H9 (cell line): ENCODE results near the gene SP140L. TPM values are rescaled to one million over a fixed set of nuclear protein-coding genes. Genes with fewer than 3 reads are reported as not detected.

Source experiments
- DNase-seq: peaks from one replicate; pipeline ENCODE4 v3.0.0-alpha.2; 2017
- H2AFZ ChIP-seq: one replicate; pipeline ENCODE4 v1.6.1; 2013; ENCODE audit warnings: mild to moderate bottlenecking, low read length, control low read depth, moderate library complexity
- H2AK5ac ChIP-seq: 2 replicates; pipeline ENCODE4 v1.6.1; 2013; ENCODE audit warnings: low read length, control low read depth, mixed read lengths; ENCODE audit not compliant: insufficient read length
- H2BK120ac ChIP-seq: one replicate; pipeline ENCODE4 v1.6.1; 2013; ENCODE audit warnings: low read depth, mild to moderate bottlenecking, low read length, control low read depth, inconsistent platforms; ENCODE audit not compliant: poor library complexity, severe bottlenecking
- H2BK12ac ChIP-seq: 2 replicates; pipeline ENCODE4 v1.6.1; 2013; ENCODE audit warnings: low read length, control low read depth, mixed read lengths, low read depth; ENCODE audit not compliant: insufficient read length
- H2BK15ac ChIP-seq: 2 replicates; pipeline ENCODE4 v1.6.1; 2013; ENCODE audit warnings: low read depth, low read length, control low read depth
- H2BK20ac ChIP-seq: one replicate; pipeline ENCODE4 v1.6.1; 2013; ENCODE audit warnings: low read depth, mild to moderate bottlenecking, low read length, control low read depth, inconsistent platforms; ENCODE audit not compliant: poor library complexity, severe bottlenecking
- H2BK5ac ChIP-seq: 2 replicates; pipeline ENCODE4 v1.6.1; 2013; ENCODE audit warnings: low read length, control low read depth, mixed read lengths; ENCODE audit not compliant: insufficient read length
- H3K14ac ChIP-seq: 2 replicates; pipeline ENCODE4 v1.6.1; 2013; ENCODE audit warnings: low read length, control low read depth; ENCODE audit not compliant: insufficient read depth
- H3K18ac ChIP-seq: 2 replicates; pipeline ENCODE4 v1.6.1; 2013; ENCODE audit warnings: low read depth, mild to moderate bottlenecking, mixed read lengths, low read length, control low read depth; ENCODE audit not compliant: insufficient read length
- H3K23ac ChIP-seq: 2 replicates; pipeline ENCODE4 v1.6.1; 2013; ENCODE audit warnings: low read length, control low read depth, mixed read lengths, low read depth; ENCODE audit not compliant: insufficient read length
- H3K23me2 ChIP-seq: 2 replicates; pipeline ENCODE4 v1.6.1; 2013; ENCODE audit warnings: low read depth, mild to moderate bottlenecking, mixed read lengths, low read length, control low read depth; ENCODE audit not compliant: insufficient read length, poor library complexity, severe bottlenecking
- H3K27ac ChIP-seq: 2 replicates; pipeline ENCODE4 v1.5.1; 2013; ENCODE audit warnings: low read length, control low read depth, mixed read lengths, low read depth; ENCODE audit not compliant: insufficient read length
- H3K27me3 ChIP-seq: 2 replicates; pipeline ENCODE4 v1.6.1; 2013; ENCODE audit warnings: low read length, control low read depth, inconsistent platforms; ENCODE audit not compliant: insufficient read depth
- H3K4ac ChIP-seq: 2 replicates; pipeline ENCODE4 v1.6.1; 2013; ENCODE audit warnings: low read depth, mild to moderate bottlenecking, control low read depth, inconsistent platforms, low read length, moderate library complexity
- H3K4me1 ChIP-seq: 2 replicates; pipeline ENCODE4 v1.6.1; 2013; ENCODE audit warnings: low read length, control low read depth, inconsistent platforms; ENCODE audit not compliant: insufficient read depth
- H3K4me2 ChIP-seq: 2 replicates; pipeline ENCODE4 v1.6.1; 2013; ENCODE audit warnings: low read length, control low read depth, mixed read lengths; ENCODE audit not compliant: insufficient read length, insufficient read depth
- H3K56ac ChIP-seq: 2 replicates; pipeline ENCODE4 v1.6.1; 2013; ENCODE audit warnings: low read depth, mild to moderate bottlenecking, mixed read lengths, low read length, control low read depth; ENCODE audit not compliant: insufficient read length
- H3K79me1 ChIP-seq: 2 replicates; pipeline ENCODE4 v1.6.1; 2013; ENCODE audit warnings: low read depth, mild to moderate bottlenecking, moderate library complexity, low read length, control low read depth, inconsistent platforms; ENCODE audit not compliant: insufficient read depth, poor library complexity, severe bottlenecking
- H3K79me2 ChIP-seq: 2 replicates; pipeline ENCODE4 v1.6.1; 2013; ENCODE audit warnings: low read length, control low read depth, inconsistent platforms; ENCODE audit not compliant: insufficient read depth
- H3K9ac ChIP-seq: 2 replicates; pipeline ENCODE4 v1.6.1; 2013; ENCODE audit warnings: low read length, control low read depth, mixed read lengths; ENCODE audit not compliant: insufficient read length; ENCODE audit errors: extremely low read depth
- H3K9me3 ChIP-seq: one replicate; pipeline ENCODE4 v1.6.1; 2013; ENCODE audit warnings: low read depth, low read length, inconsistent platforms; ENCODE audit not compliant: control insufficient read depth
- H3T11ph ChIP-seq: one replicate; pipeline ENCODE4 v1.6.1; 2013; ENCODE audit warnings: mild to moderate bottlenecking, low read length, control low read depth, inconsistent platforms
- H4K20me1 ChIP-seq: one replicate; pipeline ENCODE4 v1.6.1; 2013; ENCODE audit not compliant: control insufficient read depth, insufficient read length, insufficient read depth
- H4K5ac ChIP-seq: 2 replicates; pipeline ENCODE4 v1.6.1; 2013; ENCODE audit warnings: low read depth, mild to moderate bottlenecking, mixed read lengths, low read length, control low read depth; ENCODE audit not compliant: insufficient read length
- H4K8ac ChIP-seq: replicated peaks from 2 replicates; pipeline ENCODE4 v1.6.1; 2013; ENCODE audit warnings: low read length, control low read depth, mixed read lengths, low read depth; ENCODE audit not compliant: insufficient read length
- H4K91ac ChIP-seq: 2 replicates; pipeline ENCODE4 v1.6.1; 2013; ENCODE audit warnings: low read depth, mild to moderate bottlenecking, moderate library complexity, mixed read lengths, low read length, control low read depth; ENCODE audit not compliant: insufficient read length
- H3K27ac Mint-ChIP-seq, 3 experiments: 2 replicates in 2 of 3; 3 replicates in 1 of 3; pipeline ENCODE4 v1.8.0; 2020 to 2021; ENCODE audit warnings: mixed read lengths in 3 of 3, mild to moderate bottlenecking in 1 of 3, moderate library complexity in 1 of 3
- H3K27me3 Mint-ChIP-seq: 2 replicates; pipeline ENCODE4 v1.8.0; 2021; ENCODE audit warnings: low read depth, mild to moderate bottlenecking, moderate library complexity, mixed read lengths
- H3K36me3 Mint-ChIP-seq, 3 experiments: 2 replicates in 2 of 3; 3 replicates in 1 of 3; pipeline ENCODE4 v1.8.0; 2020 to 2021; ENCODE audit warnings: low read depth in 3 of 3, mixed read lengths in 3 of 3; ENCODE audit not compliant: insufficient read depth in 1 of 3
- H3K4me1 Mint-ChIP-seq, 2 experiments: 2 replicates each; pipeline ENCODE4 v1.8.0; 2020; ENCODE audit warnings: mixed read lengths in 2 of 2
- H3K4me3 Mint-ChIP-seq, 2 experiments: 2 replicates in 1 of 2; 3 replicates in 1 of 2; pipeline ENCODE4 v1.8.0; 2020 to 2021; ENCODE audit warnings: mild to moderate bottlenecking in 2 of 2, mixed read lengths in 2 of 2, moderate library complexity in 1 of 2
- H3K9me3 Mint-ChIP-seq, 2 experiments: 2 replicates in 1 of 2; 3 replicates in 1 of 2; pipeline ENCODE4 v1.8.0; 2020; ENCODE audit warnings: mild to moderate bottlenecking in 2 of 2, mixed read lengths in 2 of 2, moderate library complexity in 1 of 2
- CTCF ChIP-seq: fragments of 200-600 bp; sonication (generic); conservative IDR thresholded peaks from 3 replicates; pipeline ENCODE4 v1.8.0; 2021; ENCODE audit warnings: antibody characterized with exemption, mild to moderate bottlenecking
- WGBS: extraction: QIAGEN DNeasy Blood & Tissue Kit; methylation state at CpG from one replicate; pipeline ENCODE4 v1.1.7; 2013; ENCODE audit warnings: missing lambda C conversion rate, low lambda C conversion rate, mixed read lengths; ENCODE audit not compliant: insufficient read length; ENCODE audit errors: extremely low coverage; 5-methylcytosine and 5-hydroxymethylcytosine counted together
- total RNA-seq: library from RNA; stranded (reverse); gene quantifications from 2 replicates; pipeline ENCODE4 v1.2.1, GENCODE V29; 2021

The SP140L gene
- total RNA-seq, 1 experiment from 2014 or later, result 1.3 TPM

GRCh38 chr2:230327418-230328154, 593 bp downstream of the SP140L start:
- no peak overlapping the region for H3K23ac ChIP-seq
- no peak overlapping the region for H3K14ac ChIP-seq
- no peak for TF ChIP-seq CTCF
- Mint-ChIP-seq H3K36me3 (peaks cover 6 to 10% (median 6%) of the 10 kb centered on the region in 3 experiments; a peak in 3 of 7 replicates), H3K27ac (peak overlapping the region in 1 of 3 experiments; percentile 22; a peak in 1 of 7 replicates), H3K4me3 (no peak overlapping the region), H3K9me3 (peaks cover 8 to 13% of the 10 kb centered on the region in 2 experiments), H3K4me1 (peaks cover 5% of the 10 kb centered on the region in 2 experiments; a peak in 2 of 4 replicates), H3K27me3 (no peaks in the 10 kb centered on the region)
- H3K27me3 ChIP-seq, result no peaks in the 10 kb centered on the region
- H3K27ac ChIP-seq, result no peak overlapping the region
- no peak overlapping the region for H4K91ac ChIP-seq
- no peak overlapping the region for H3K4me2 ChIP-seq
- no peaks in the 10 kb centered on the region for H3K79me1 ChIP-seq
- H3K4ac ChIP-seq, result no peak overlapping the region
- H3K23me2 ChIP-seq, result no peaks in the 10 kb centered on the region
- no peak overlapping the region for H3K18ac ChIP-seq
- no peak overlapping the region for H2BK15ac ChIP-seq
- H4K8ac ChIP-seq, result no peak overlapping the region
- WGBS, result no CpG with 5 or more reads among the region's 5 CpGs
- H2BK12ac ChIP-seq, result no peak overlapping the region
- H2BK20ac ChIP-seq, result no peak overlapping the region
- no peak overlapping the region for H2AFZ ChIP-seq
- peaks cover 9% of the 10 kb centered on the region for H3K9me3 ChIP-seq
- H4K20me1 ChIP-seq, result no peaks in the 10 kb centered on the region
- H3T11ph ChIP-seq, result no peak overlapping the region
- no peak overlapping the region for H2BK120ac ChIP-seq
- H3K9ac ChIP-seq, result no peak overlapping the region
- H4K5ac ChIP-seq, result no peak overlapping the region
- no peak overlapping the region for H2BK5ac ChIP-seq
- no peak for DNase-seq
- no peaks in the 10 kb centered on the region for H3K4me1 ChIP-seq
- H3K79me2 ChIP-seq, result no peaks in the 10 kb centered on the region
- no peak overlapping the region for H3K56ac ChIP-seq
- no peak overlapping the region for H2AK5ac ChIP-seq
